AG04450 (cell line): ENCODE measurements around the gene CCDC57. TPM values are rescaled to one million over a fixed set of nuclear protein-coding genes. Genes with fewer than 3 reads are reported as not detected.

Source experiments
- CTCF ChIA-PET: fragments of 300-600, 350-600 bp; formaldehyde crosslinking; extraction: SDS; loops from one replicate; lab custom pipeline; 2022; ENCODE audit warnings: antibody characterized with exemption, inconsistent platforms; lab: Charles Lee
- POLR2A ChIA-PET: fragments of 350-600 bp; formaldehyde crosslinking; extraction: SDS; loops from one replicate; lab custom pipeline; 2021; ENCODE audit warnings: antibody characterized with exemption, inconsistent platforms; lab: Yijun Ruan, JAX
- DNase-seq: peaks from one replicate; pipeline ENCODE4 v3.0.0-alpha.2; 2011; ENCODE audit warnings: low read depth, low spot score
- H3K27ac ChIP-seq: one replicate; pipeline ENCODE4 v1.5.1; 2012; ENCODE audit warnings: low read depth, low read length, control low read depth
- H3K27me3 ChIP-seq: one replicate; pipeline ENCODE4 v1.6.0; 2012; ENCODE audit warnings: low read length; ENCODE audit not compliant: control insufficient read depth, insufficient read depth
- H3K4me3 ChIP-seq: 2 replicates; pipeline ENCODE4 v1.5.1; 2011; ENCODE audit warnings: mild to moderate bottlenecking, low read depth, low read length, control low read depth
- H3K9me3 ChIP-seq: 2 replicates; pipeline ENCODE4 v1.5.1; 2012; ENCODE audit warnings: low read length; ENCODE audit not compliant: control insufficient read depth, insufficient read depth
- polyA plus RNA-seq: library from polyadenylated mRNA; depleted of rRNA; stranded (reverse); fragments of >200 nt; gene quantifications from 2 replicates; pipeline ENCODE4 v1.2.3, GENCODE V29; 2011
- TF ChIP-seq, protein P1 (sequence below): IDR thresholded peaks from 2 replicates; pipeline ENCODE4 v1.5.1; 2011; ENCODE audit warnings: low read depth, low read length, control low read depth, inconsistent platforms

CCDC57 gene
- polyA plus RNA-seq, 1 experiment, result 11.1 TPM

DNA sequence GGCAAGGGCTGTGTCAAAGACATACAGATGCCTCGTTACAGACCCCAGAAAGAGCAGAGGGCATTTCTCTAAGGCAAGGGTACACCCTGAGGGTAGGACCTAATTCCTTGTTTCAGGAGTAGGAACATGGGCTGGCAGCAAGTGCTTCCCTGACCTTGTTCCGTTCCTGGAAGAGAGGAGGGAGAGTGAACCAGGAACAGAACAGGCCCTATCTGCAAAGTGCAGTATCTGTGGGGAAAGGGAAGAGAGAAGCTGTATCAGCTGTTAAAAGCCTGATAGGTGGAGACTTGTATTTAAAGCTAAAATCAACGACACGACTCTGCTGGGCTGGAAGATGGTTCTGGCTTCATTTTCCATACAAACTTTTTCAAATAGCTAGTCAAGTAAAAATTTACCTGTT, 88.5 kb downstream of the CCDC57 start:
- no peak for DNase-seq
- Histone ChIP-seq H3K27ac (no peak overlapping the region), H3K9me3 (peaks cover 2% of the 10 kb centered on the region; the same call in 1 of the 2 replicates), H3K27me3 (no peaks in the 10 kb centered on the region), H3K4me3 (no peak overlapping the region)
- TF ChIP-seq, protein P1, sequence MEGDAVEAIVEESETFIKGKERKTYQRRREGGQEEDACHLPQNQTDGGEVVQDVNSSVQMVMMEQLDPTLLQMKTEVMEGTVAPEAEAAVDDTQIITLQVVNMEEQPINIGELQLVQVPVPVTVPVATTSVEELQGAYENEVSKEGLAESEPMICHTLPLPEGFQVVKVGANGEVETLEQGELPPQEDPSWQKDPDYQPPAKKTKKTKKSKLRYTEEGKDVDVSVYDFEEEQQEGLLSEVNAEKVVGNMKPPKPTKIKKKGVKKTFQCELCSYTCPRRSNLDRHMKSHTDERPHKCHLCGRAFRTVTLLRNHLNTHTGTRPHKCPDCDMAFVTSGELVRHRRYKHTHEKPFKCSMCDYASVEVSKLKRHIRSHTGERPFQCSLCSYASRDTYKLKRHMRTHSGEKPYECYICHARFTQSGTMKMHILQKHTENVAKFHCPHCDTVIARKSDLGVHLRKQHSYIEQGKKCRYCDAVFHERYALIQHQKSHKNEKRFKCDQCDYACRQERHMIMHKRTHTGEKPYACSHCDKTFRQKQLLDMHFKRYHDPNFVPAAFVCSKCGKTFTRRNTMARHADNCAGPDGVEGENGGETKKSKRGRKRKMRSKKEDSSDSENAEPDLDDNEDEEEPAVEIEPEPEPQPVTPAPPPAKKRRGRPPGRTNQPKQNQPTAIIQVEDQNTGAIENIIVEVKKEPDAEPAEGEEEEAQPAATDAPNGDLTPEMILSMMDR, result no peak
- CTCF ChIA-PET, result interaction anchor here (1.1 kb wide), 1 partner anchor 82 kb away, joined by 4 read pairs; no protein-coding TSS in a partner anchor
- POLR2A ChIA-PET, result no interaction called here

DNA sequence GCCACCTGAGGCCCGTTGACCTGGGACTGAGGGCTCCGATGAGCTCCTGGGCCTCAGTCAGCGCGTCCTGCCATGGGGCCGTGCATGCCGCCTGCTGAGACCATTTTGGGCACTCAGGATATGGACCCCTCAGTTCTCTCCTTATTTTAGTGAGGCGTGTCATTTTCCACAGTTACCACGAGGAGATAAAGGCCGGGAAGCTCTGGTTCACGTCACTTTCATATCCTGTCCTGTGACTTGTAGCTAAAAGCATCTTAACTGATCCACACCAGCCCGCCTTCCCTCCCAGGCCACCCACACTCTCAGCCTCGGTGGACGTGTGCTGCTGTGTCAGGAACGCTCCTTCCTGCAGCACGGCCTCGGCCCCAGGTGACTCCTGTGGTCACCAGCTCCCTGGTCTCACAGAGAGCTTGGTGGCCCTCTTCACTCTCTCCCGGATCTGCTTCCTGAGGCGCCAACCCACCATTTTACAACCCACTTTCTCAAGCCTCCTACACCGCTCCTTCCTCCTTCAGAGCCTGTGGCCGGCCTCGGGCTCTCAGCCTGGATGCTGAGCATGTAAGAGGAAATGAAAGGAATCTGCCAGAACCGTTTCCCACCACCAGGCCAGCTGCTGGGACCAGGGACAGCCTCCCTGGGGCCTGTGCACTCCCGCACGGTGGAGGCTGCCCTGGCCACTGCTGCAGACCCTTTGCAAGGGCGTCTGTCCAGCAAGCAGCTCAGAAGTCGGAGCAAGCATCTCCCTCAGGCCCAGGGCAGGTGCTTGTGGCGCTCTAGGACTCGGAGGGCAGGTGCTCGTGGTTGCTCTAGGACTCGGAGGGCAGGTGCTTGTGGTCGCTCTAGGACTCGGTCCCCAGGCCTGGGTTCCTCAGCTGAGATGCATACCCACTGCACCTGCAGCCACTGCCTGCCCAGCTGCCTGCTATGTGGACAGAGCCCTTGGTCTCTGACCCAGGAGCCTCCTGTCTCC, 90.7 kb downstream of the CCDC57 start:
- POLR2A ChIA-PET, result no interaction called here
- Histone ChIP-seq H3K4me3 (no peak overlapping the region), H3K27me3 (no peaks in the 10 kb centered on the region), H3K27ac (no peak overlapping the region), H3K9me3 (peaks cover 2% of the 10 kb centered on the region; the same call in 1 of the 2 replicates)
- TF ChIP-seq, protein P1, result no peak
- DNase-seq, result no peak
- CTCF ChIA-PET, result no interaction called here

DNA sequence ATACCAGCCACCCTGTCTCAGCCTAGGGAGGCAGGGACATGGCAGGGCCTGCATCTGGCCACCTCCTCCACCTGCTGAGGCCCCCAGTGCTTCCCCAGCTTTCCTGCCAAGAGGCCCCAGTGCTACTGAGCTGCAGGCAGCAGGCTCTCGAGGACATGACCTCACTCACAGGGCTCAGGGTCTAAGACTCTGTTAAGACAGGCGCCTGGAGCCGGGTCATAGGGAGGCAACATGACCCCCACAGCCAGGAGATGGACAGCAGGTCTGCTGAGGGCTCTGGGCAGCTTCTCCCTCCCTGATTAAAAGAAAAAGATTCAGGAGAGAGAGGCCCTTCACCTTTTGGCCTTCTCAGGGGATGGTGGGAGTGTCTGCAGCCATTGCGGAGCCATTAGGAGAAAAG, 91.4 kb downstream of the CCDC57 start:
- H3K27ac ChIP-seq, result no peak overlapping the region
- CTCF ChIA-PET, result no interaction called here

DNA sequence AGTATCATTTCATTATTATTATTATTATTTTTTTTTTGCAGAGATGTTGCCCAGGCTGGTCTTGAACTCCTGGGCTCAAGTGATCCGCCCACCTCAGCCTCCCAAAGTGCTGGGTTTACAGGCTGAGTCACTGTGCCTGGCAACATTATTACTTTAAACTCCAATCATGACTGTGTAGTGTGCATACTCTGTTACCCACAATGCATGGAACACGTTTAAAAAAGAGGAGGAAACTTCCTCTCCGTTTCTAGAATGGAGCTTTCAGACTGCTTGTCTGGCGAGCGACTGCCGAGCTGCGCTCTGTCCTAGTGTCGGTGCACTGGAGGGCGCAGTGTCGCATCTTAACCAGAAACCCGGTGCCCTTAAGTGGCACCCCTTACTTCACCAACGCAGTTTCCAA, 92.5 kb downstream of the CCDC57 start:
- H3K27me3 ChIP-seq, result no peaks in the 10 kb centered on the region
- H3K4me3 ChIP-seq, result no peak overlapping the region
- CTCF ChIA-PET, result no interaction called here
- DNase-seq, result no peak
- POLR2A ChIA-PET, result interaction anchor here (0.7 to 1.1 kb wide), 2 partner anchors 21 to 172 kb away, joined by 4 to 9 read pairs; no protein-coding TSS in a partner anchor
- H3K9me3 ChIP-seq, result no peaks in the 10 kb centered on the region
- TF ChIP-seq, protein P1, result no peak
- H3K27ac ChIP-seq, result no peak overlapping the region

More for the DNA sequence above, 91.4 kb downstream of the CCDC57 start:
- Histone ChIP-seq H3K27me3 (no peaks in the 10 kb centered on the region), H3K9me3 (no peaks in the 10 kb centered on the region), H3K4me3 (no peak overlapping the region)
- TF ChIP-seq, protein P1, result no peak
- POLR2A ChIA-PET, result no interaction called here
- DNase-seq, result no peak
